GM12873 (cell line): ENCODE results near the gene CCDC71L.

Experiments used
- TF ChIP-seq, protein P1 (sequence below): IDR thresholded peaks from 2 replicates; pipeline ENCODE4 v1.5.1; 2012; ENCODE audit warnings: low read depth, mild to moderate bottlenecking, moderate library complexity, low read length, control low read depth; ENCODE audit not compliant: insufficient read depth; ENCODE audit errors: missing control alignments

CCDC71L gene

DNA sequence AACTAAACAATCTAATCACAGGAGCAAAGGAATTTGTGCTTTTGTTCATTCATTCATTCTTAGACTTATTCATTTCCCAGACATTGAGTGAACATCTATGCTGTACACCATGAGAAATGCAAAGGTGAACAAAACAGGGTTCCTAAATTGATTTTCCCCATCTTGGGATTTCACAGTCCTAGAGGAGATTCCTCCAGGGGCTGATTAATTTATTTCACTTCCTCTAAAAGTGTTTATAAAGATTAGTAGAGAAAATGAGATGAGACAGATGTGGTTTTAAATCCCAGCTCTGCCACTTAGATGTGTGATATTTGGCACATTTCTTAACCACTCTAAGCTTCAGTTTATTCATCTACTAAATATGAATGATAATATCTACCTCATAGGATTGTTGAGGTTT is 8.9 kb downstream of the CCDC71L start:
- TF ChIP-seq, protein P1, sequence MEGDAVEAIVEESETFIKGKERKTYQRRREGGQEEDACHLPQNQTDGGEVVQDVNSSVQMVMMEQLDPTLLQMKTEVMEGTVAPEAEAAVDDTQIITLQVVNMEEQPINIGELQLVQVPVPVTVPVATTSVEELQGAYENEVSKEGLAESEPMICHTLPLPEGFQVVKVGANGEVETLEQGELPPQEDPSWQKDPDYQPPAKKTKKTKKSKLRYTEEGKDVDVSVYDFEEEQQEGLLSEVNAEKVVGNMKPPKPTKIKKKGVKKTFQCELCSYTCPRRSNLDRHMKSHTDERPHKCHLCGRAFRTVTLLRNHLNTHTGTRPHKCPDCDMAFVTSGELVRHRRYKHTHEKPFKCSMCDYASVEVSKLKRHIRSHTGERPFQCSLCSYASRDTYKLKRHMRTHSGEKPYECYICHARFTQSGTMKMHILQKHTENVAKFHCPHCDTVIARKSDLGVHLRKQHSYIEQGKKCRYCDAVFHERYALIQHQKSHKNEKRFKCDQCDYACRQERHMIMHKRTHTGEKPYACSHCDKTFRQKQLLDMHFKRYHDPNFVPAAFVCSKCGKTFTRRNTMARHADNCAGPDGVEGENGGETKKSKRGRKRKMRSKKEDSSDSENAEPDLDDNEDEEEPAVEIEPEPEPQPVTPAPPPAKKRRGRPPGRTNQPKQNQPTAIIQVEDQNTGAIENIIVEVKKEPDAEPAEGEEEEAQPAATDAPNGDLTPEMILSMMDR: no peak

DNA sequence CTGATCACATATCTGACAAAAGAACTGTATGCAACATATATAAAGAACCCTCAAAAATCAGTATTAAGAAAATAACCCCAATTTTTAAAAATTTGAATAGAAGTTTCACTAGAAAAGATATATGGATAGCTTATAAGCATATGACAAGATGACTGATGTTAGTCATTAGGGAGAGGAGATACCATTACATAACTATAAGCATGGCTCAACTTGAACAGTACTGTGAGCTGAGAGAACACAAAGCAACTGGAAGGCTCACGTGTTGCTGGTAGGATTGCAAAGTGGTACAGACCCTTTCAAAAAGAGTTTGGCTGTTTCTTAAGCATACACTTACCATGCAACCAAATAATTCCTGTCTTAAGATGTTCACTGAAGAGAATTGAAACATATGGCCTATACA is 14.7 kb downstream of the CCDC71L start:
- TF ChIP-seq, protein P1: no peak

GRCh38 chr7:106644999-106645398 is 16.0 kb downstream of the CCDC71L start:
- TF ChIP-seq, protein P1: no peak

DNA sequence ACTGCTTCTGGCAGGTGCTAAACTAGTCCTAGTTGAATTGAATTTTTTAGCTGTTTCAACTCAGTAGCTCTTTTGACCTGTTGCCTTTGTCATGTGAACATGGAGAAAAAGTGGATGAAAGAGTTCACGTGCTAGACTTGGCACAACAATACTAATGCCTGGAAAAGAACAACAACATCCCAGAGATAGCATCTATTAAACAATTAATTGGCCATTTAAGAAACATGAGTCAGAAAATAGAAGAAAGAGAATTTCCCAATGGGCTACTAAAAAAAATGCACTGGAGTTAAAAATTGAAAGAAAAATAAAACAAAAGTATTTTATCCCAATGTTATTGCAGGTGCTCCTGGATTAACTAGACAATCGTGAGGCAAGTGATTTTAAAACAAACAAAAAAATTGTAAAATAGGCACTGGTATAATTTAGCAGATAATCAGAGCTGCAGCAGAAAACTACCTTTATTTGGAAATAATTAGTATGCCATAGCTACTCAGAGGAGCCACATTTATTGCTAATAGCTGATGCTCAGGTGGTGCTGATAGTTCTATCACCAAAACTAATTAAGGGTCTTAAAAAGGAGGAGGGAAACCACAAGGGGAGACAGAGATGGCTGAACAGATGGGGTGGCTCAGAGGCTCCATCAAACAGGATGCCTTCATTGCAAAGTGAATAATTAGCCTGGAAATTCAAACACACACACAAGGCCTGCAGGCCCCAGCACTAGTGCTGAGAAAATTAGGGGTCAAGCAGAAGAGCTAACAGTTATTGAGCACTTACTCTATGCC is 17.6 kb downstream of the CCDC71L start:
- TF ChIP-seq, protein P1: no peak

- TF ChIP-seq, protein P1: no peak
Observed at GRCh38 chr7:106641416-106641815, 19.5 kb downstream of the CCDC71L start.

DNA sequence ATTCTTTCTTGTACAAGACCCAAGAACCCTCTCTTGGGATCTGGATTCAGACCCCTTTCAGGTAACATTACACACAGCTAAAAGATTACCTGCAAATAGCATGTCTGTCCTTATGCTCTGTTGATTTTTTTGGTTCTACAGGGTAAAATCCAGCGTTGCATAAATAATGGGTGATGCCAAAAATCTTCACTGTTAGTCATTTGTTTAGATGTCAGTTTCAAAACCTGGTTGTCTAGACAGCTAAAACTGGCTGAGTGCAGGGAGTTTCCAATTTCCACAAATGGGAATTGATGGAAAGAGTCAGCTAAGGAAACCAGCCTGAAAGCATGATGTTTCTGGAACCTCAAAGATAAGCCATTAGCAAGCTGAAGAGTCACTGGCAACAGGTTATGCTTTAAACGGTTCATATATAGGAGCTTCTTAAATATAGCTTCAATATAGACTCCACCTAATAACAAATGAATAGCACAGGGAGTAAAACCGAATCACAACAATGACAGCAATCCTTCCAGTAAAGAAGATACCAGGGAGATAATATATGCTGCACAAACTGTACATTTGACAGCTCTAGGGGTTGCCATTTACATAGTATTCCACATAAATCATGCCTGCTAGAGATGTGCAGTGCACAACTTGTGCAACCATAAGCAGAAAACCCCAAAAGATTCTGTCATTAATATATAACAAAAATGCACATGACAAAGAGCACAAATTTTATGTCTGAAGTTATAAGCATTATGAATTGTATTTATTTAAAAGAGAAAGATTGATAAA is 20.4 kb downstream of the CCDC71L start:
- TF ChIP-seq, protein P1: no peak
